Measurements from ENCODE around the gene HSPD1.

- no peak for TF ChIP-seq TARDBP (IDR thresholded peaks at IDR 0.05; ENCODE audit: borderline replicate concordance)
- no peak for TF ChIP-seq NFYB (IDR thresholded peaks at IDR 0.05; ENCODE audit: insufficient read depth, low read depth, low read length)
- TF ChIP-seq EZH2 (IDR thresholded peaks at IDR 0.05; ENCODE audit: borderline replicate concordance, control insufficient read depth, low read depth, low read length) = no peak
- TF ChIP-seq TCF12 (IDR thresholded peaks at IDR 0.05; ENCODE audit: low read depth, low read length) = no peak
- no peak for TF ChIP-seq CTCF (IDR thresholded peaks at IDR 0.05 in 2 of 3, conservative IDR thresholded peaks at IDR 0.05 in 1 of 3; ENCODE audit: control insufficient read depth in 2 of 3, extremely low read depth in 1 of 3, insufficient read depth in 1 of 3, low read depth in 3 of 3, low read length in 3 of 3)
- TF ChIP-seq POLR2AphosphoS5 (IDR thresholded peaks at IDR 0.05; ENCODE audit: low read length) = no peak
- TF ChIP-seq BCLAF1 (IDR thresholded peaks at IDR 0.05) = no peak
- no peak for TF ChIP-seq POLR2A (IDR thresholded peaks at IDR 0.05; ENCODE audit: low read depth, low read length)
- no peak for TF ChIP-seq FOXM1 (IDR thresholded peaks at IDR 0.05; ENCODE audit: low read depth, low read length)
- no peak for TF ChIP-seq EGR1 (IDR thresholded peaks at IDR 0.05; ENCODE audit: borderline replicate concordance in 1 of 2, low read depth in 2 of 2, low read length in 2 of 2)
- no peak for TF ChIP-seq DPF2 (IDR thresholded peaks at IDR 0.05)
- no peak for TF ChIP-seq POU2F2 (IDR thresholded peaks at IDR 0.05; ENCODE audit: borderline replicate concordance, low read depth, low read length)
- no peak for TF ChIP-seq BRCA1 (IDR thresholded peaks at IDR 0.05; ENCODE audit: low read depth, low read length)
Observed at GRCh38 chr2:197504000-197504399, 4.4 kb upstream of the HSPD1 start.
